ENCODE data around the gene RFC4. TPM values are rescaled to one million over a fixed set of nuclear protein-coding genes. Genes with fewer than 3 reads are reported as not detected.

The RFC4 gene
- total RNA-seq, 4 donors from 2014 or later = 5.4 to 14.2 (median 11.8) TPM

DNA sequence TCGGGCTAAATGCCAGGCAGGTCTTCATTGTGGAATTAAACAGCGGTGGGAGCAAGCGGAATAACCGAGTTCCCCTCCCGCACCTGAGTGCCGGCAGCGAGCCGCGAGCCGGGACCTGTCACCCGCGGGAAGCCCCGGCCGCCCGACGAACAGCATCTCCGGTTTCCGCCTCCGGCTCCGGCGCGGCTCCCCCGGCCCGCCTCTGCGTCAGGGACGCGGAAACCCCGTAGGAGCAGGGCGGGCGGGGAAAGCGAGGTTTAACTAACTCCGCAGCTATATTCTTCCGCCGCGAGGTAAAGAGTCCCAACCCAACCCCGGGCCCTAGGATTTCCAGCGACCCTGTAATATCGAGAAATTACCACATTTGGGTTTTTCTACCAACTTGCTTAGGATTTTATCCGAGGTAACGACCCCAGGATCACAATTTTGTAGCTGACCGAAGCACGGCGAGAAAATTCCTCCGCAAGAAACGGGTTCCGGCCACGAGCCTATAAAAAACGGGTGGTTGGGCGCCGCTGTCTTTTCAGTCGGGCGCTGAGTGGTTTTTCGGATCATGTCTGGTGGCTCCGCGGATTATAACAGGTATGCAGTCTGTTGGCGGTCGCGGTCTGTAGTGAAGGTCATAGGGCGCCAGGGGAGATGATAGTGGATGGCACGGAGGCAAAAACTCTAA, 23.1 kb downstream of the RFC4 start, which contains the start of gene EIF4A2:
EIF4A2 (plus strand) TSS at position 520 of the 673 bp plus-strand sequence; CDS start at position 554, 34 bp downstream.
- H3K27me3 ChIP-seq = no peaks in the 10 kb centered on the region

GRCh38 chr3:186782542-186783057, 23.7 kb downstream of the RFC4 start:
- TF ChIP-seq EP300 (IDR thresholded peaks at IDR 0.05) (no peak), POLR2A (IDR thresholded peaks at IDR 0.05) (no peak)
- TF ChIP-seq, protein P1, sequence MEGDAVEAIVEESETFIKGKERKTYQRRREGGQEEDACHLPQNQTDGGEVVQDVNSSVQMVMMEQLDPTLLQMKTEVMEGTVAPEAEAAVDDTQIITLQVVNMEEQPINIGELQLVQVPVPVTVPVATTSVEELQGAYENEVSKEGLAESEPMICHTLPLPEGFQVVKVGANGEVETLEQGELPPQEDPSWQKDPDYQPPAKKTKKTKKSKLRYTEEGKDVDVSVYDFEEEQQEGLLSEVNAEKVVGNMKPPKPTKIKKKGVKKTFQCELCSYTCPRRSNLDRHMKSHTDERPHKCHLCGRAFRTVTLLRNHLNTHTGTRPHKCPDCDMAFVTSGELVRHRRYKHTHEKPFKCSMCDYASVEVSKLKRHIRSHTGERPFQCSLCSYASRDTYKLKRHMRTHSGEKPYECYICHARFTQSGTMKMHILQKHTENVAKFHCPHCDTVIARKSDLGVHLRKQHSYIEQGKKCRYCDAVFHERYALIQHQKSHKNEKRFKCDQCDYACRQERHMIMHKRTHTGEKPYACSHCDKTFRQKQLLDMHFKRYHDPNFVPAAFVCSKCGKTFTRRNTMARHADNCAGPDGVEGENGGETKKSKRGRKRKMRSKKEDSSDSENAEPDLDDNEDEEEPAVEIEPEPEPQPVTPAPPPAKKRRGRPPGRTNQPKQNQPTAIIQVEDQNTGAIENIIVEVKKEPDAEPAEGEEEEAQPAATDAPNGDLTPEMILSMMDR (IDR thresholded peaks at IDR 0.05) = no peak
- Histone ChIP-seq H3K36me3 (peaks cover 8 to 30% (median 27%) of the 10 kb centered on the region in 3 donors), H3K27ac (peak overlapping the region; percentile 98 to 100 (median 98)), H3K27me3 (no peaks in the 10 kb centered on the region), H3K9me3 (no peaks in the 10 kb centered on the region), H3K4me3 (peak overlapping the region; percentile 66 to 98 (median 92)), H3K4me1 (peaks cover 5 to 34% (median 28%) of the 10 kb centered on the region in 4 donors)
- DNase-seq (ENCODE audit: low spot score in 2 of 2) = no peak
- 3 to 5% methylated on average over 21 of the region's 21 CpGs for whole genome bisulfite sequencing, 2 donors

More for the DNA sequence above, 23.1 kb downstream of the RFC4 start, which contains the start of gene EIF4A2:
- peak within 1 kb of the TSS; percentile 66 to 98 (median 92) for H3K4me3 ChIP-seq
- H3K9me3 ChIP-seq = no peaks in the 10 kb centered on the region
- WGBS, 2 donors = 0 to 1% methylated on average over 39 to 58 of the region's 60 CpGs
- peak; percentile 65 to 77 for TF ChIP-seq POLR2A (IDR thresholded peaks at IDR 0.05)
- peak in 1 of 2 donors; percentile 98 for TF ChIP-seq EP300 (IDR thresholded peaks at IDR 0.05)
- TF ChIP-seq, protein P1 (IDR thresholded peaks at IDR 0.05) = peak in 1 of 5 experiments; percentile 37
- peak within 1 kb of the TSS; percentile 98 to 100 (median 98) for H3K27ac ChIP-seq
- peak; percentile 79 to 87 for DNase-seq (ENCODE audit: low spot score in 2 of 2)
- H3K4me1 ChIP-seq = peaks cover 5 to 39% (median 28%) of the 10 kb centered on the region in 4 donors
- H3K36me3 ChIP-seq = peaks cover 8 to 36% (median 31%) of the 10 kb centered on the region in 3 donors

DNA sequence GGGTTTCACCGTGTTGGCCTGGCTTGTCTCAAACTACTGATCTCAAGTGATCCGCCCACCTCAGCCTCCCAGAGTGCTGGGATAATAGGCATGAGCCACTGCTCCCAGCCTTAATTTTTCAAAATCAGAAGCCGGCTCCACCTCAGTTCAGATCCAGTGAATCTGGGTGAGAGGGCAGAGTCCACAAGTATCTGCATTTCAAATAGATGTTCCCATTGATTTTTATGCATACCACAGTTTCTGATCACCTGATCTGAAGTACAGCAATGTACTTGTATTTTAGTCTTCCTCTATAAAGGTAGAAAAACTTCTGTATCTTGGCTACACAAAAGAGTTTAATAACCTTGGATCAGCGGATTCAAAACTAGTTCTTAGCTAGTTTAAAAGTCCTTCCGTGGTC, 27.1 kb downstream of the RFC4 start:
- H3K4me3 ChIP-seq = no peak overlapping the region
- no peaks in the 10 kb centered on the region for H3K9me3 ChIP-seq
- no peaks in the 10 kb centered on the region for H3K36me3 ChIP-seq
- no peak for DNase-seq (ENCODE audit: low spot score in 2 of 2)
- WGBS, 2 donors = 94 to 96% methylated on average over 5 of the region's 5 CpGs
- TF ChIP-seq POLR2A (IDR thresholded peaks at IDR 0.05) = no peak
- TF ChIP-seq, protein P1 (IDR thresholded peaks at IDR 0.05) = no peak
- no peak for TF ChIP-seq EP300 (IDR thresholded peaks at IDR 0.05)
- H3K27me3 ChIP-seq = no peaks in the 10 kb centered on the region
- H3K4me1 ChIP-seq = peaks cover 0 to 4% (median 0%) of the 10 kb centered on the region in 4 donors
- H3K27ac ChIP-seq = no peak overlapping the region

DNA sequence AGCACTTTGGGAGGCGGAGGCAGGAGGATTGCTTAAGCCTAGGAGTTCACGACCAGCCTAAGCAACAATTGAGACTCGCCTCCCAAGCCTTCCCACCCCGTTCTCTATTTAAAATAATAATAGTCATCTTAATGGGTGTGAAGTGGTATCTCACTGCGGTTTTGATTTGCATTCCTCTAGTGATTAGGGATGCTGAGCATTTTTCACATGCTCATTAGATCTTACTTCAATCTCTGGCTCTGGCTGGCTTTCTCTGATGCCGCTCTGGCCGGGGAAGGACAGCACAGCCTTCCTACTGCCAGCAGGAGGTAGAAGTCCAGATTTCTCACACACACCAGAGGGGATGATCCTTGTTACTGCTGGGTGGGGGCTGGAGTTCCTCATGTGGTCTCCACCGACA, 30.3 kb downstream of the RFC4 start:
- H3K4me3 ChIP-seq = no peak overlapping the region
- 49 to 59% methylated on average over 7 to 8 of the region's 8 CpGs for WGBS, 2 donors
- no peaks in the 10 kb centered on the region for H3K36me3 ChIP-seq
- H3K27me3 ChIP-seq = no peaks in the 10 kb centered on the region
- peaks cover 0 to 12% (median 2%) of the 10 kb centered on the region in 4 donors for H3K4me1 ChIP-seq
- TF ChIP-seq EP300 (IDR thresholded peaks at IDR 0.05) (no peak), POLR2A (IDR thresholded peaks at IDR 0.05) (no peak)
- TF ChIP-seq, protein P1 (IDR thresholded peaks at IDR 0.05) = no peak
- no peak overlapping the region for H3K27ac ChIP-seq
- DNase-seq (ENCODE audit: low spot score in 2 of 2) = no peak
- no peaks in the 10 kb centered on the region for H3K9me3 ChIP-seq

Data from tibial nerve (tissue), 4 donors.